Esophagus (tissue), 2 donors: ENCODE measurements around the gene DCST1. TPM values are rescaled to one million over a fixed set of nuclear protein-coding genes. Genes with fewer than 3 reads are reported as not detected.

ENCODE experiments used
- H3K27ac ChIP-seq, 2 donors: one replicate each; pipeline ENCODE4 v1.5.1; 2013; ENCODE audit warnings: low read depth in 2 of 2, mild to moderate bottlenecking in 2 of 2, inconsistent platforms in 1 of 2, low read length in 1 of 2, moderate library complexity in 1 of 2
- H3K27me3 ChIP-seq, 2 donors: one replicate each; pipeline ENCODE4 v1.6.1; 2013; ENCODE audit warnings: low read length in 2 of 2, control low read depth in 1 of 2, mild to moderate bottlenecking in 1 of 2; ENCODE audit not compliant: insufficient read depth in 2 of 2, control insufficient read depth in 1 of 2
- H3K36me3 ChIP-seq, 2 donors: one replicate each; pipeline ENCODE4 v1.6.1; 2013; ENCODE audit warnings: low read length in 1 of 2; ENCODE audit not compliant: control insufficient read depth in 2 of 2, insufficient read depth in 2 of 2
- H3K4me1 ChIP-seq, 2 donors: one replicate each; pipeline ENCODE4 v1.6.1; 2013; ENCODE audit warnings: low read length in 1 of 2; ENCODE audit not compliant: control insufficient read depth in 2 of 2, insufficient read depth in 2 of 2
- H3K4me3 ChIP-seq, 2 donors: one replicate each; pipeline ENCODE4 v1.5.1; 2013; ENCODE audit warnings: low read length in 2 of 2, mild to moderate bottlenecking in 2 of 2, low read depth in 1 of 2, moderate library complexity in 1 of 2
- H3K9me3 ChIP-seq, 2 donors: one replicate each; pipeline ENCODE4 v1.6.1; 2013; ENCODE audit warnings: mild to moderate bottlenecking in 2 of 2, low read depth in 1 of 2, low read length in 1 of 2, moderate library complexity in 1 of 2; ENCODE audit not compliant: control insufficient read depth in 2 of 2, insufficient read depth in 1 of 2
- WGBS, 2 donors: extraction: QIAGEN DNeasy Blood & Tissue Kit; methylation state at CpG; one replicate each; pipeline ENCODE4 v1.1.7; 2013; 5-methylcytosine and 5-hydroxymethylcytosine counted together
- polyA plus RNA-seq, 2 donors: library from polyadenylated mRNA; stranded (reverse); fragments of 200-250 nt; gene quantifications; one replicate each; pipeline ENCODE4 v1.2.3, GENCODE V29; 2013
- donor health status: healthy with polysubstance abuse.
- donor health status: Bipolar disorder and iron deficiency.

Gene DCST1
- polyA plus RNA-seq, 2 donors, result 0.14 to 0.29 TPM

DNA sequence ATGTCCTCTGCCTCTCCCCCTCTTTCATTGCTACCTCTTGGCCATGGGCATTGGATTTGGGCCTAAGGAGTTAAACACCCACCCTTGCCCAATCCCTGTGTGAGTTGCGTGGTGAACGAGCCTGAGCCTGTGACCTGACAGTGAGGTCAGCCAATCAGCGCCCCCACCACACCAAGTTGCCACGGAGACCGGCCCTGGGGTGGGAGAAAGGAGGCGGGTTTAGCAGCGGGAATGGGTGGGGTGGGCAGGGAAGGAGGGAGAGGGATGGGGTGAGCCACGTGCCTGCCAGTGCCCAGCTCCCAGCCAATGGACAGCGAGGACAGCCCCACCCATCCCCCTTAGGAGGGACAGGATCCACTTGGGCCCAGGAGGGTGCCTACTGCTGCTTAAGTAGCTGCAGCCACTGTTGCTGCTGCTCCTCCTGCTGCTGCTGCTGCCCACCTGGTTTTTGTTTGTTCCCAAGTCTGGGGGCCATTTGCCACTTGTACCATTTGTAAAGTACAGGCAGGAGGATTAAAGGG is 21.5 kb upstream of the DCST1 start:
- H3K4me1 ChIP-seq, result peaks cover 23 to 53% of the 10 kb centered on the region in 2 donors
- WGBS, 2 donors, result 16 to 19% methylated on average over 8 to 9 of the region's 9 CpGs
- H3K9me3 ChIP-seq, result no peaks in the 10 kb centered on the region
- peak overlapping the region; percentile 98 for H3K27ac ChIP-seq
- H3K36me3 ChIP-seq, result peaks cover 8 to 38% of the 10 kb centered on the region in 2 donors
- no peaks in the 10 kb centered on the region for H3K27me3 ChIP-seq
- no peak overlapping the region for H3K4me3 ChIP-seq

DNA sequence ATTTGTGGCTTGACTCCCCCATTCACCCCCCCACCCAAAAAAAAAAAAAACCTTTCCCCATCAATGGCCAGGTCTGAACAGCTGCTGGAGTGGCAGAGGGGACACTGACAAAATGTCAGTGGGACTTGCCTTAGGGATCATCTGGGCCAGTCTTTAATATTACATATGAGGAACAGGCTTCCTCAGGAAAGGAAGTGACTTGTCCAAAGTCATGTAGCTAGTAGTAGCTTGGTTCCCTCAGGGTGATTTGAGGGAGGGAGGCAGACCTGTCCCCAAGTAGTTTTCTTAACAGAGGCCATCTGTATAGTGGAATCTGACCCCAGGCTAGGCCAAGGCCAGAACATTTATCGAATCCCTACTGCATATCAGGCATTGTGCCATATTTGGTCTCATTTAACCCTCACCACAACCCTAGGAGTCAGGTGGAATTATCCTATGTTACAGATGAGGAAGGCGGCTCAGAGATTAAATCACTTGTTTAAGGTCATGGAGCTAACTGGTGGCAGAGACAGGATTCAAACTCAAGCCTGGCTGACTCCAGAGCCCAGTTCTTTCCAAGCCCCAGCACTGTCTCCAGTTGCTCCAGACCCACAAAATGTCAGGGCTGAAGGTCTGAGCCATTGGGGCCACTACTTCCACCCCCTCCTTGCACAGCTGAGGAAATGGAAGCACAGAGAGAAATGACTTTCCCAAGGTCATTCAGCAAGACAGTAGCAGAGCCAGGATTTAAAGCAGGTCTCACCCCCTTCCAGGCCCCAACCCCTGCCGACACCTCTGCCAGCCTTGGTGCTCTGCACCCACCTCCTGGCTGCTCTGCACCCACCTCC is 20.6 kb upstream of the DCST1 start:
- Histone ChIP-seq H3K4me3 (no peak overlapping the region), H3K4me1 (peaks cover 22 to 54% of the 10 kb centered on the region in 2 donors), H3K9me3 (no peaks in the 10 kb centered on the region), H3K36me3 (peaks cover 8 to 38% of the 10 kb centered on the region in 2 donors), H3K27me3 (no peaks in the 10 kb centered on the region), H3K27ac (peak overlapping the region; percentile 98)
- WGBS, 2 donors, result 51 to 60% methylated on average over 3 of the region's 3 CpGs

DNA sequence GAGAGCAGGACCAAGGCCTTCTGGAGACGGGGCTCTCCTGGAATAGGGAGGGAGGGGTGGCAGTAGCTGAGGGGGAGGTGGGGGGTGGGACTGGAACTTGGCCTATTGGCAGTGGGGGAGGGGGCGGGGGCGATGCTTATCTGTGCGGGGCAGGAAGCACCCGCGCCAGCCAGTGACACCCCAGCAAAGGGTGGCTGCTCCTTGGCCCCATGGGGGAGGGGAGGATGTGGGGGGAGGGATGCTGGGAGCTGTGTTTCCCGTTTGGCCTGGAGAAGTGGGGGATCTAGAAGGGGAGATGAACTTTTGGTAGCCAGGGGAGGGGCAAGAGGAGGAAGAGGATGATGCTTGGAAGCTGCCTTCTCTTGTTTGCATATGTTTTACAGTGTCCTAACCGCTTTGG is 20.0 kb upstream of the DCST1 start:
- Histone ChIP-seq H3K4me1 (peaks cover 22 to 55% of the 10 kb centered on the region in 2 donors), H3K27me3 (no peaks in the 10 kb centered on the region), H3K36me3 (peaks cover 8 to 38% of the 10 kb centered on the region in 2 donors), H3K27ac (peak overlapping the region; percentile 98), H3K4me3 (no peak overlapping the region), H3K9me3 (no peaks in the 10 kb centered on the region)
- 37 to 44% methylated on average over 8 of the region's 8 CpGs for WGBS, 2 donors

DNA sequence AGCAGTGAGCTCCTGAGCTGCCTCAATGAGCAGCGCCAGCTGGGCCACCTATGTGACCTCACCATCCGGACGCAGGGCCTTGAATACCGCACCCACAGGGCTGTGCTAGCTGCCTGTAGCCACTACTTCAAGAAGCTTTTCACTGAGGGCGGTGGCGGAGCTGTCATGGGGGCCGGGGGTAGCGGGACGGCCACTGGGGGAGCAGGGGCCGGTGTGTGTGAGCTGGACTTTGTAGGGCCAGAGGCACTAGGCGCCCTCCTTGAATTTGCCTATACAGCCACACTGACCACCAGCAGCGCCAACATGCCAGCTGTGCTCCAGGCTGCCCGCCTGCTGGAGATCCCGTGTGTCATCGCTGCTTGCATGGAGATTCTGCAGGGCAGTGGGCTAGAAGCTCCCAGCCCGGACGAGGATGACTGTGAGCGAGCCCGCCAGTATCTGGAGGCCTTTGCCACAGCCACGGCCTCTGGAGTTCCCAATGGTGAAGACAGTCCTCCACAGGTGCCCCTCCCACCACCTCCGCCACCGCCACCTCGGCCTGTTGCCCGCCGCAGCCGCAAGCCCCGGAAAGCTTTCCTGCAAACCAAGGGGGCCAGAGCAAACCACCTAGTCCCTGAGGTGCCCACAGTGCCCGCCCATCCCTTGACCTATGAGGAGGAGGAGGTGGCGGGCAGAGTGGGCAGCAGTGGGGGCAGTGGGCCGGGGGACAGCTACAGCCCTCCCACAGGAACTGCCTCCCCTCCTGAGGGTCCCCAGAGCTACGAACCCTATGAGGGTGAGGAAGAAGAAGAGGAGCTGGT is 18.7 kb upstream of the DCST1 start:
- H3K27me3 ChIP-seq, result no peaks in the 10 kb centered on the region
- H3K36me3 ChIP-seq, result peaks cover 8 to 38% of the 10 kb centered on the region in 2 donors
- H3K4me1 ChIP-seq, result peaks cover 22 to 56% of the 10 kb centered on the region in 2 donors
- no peak overlapping the region for H3K4me3 ChIP-seq
- WGBS, 2 donors, result 85 to 86% methylated on average over 31 of the region's 31 CpGs
- H3K9me3 ChIP-seq, result no peaks in the 10 kb centered on the region
- peak overlapping the region; percentile 95 to 96 for H3K27ac ChIP-seq

DNA sequence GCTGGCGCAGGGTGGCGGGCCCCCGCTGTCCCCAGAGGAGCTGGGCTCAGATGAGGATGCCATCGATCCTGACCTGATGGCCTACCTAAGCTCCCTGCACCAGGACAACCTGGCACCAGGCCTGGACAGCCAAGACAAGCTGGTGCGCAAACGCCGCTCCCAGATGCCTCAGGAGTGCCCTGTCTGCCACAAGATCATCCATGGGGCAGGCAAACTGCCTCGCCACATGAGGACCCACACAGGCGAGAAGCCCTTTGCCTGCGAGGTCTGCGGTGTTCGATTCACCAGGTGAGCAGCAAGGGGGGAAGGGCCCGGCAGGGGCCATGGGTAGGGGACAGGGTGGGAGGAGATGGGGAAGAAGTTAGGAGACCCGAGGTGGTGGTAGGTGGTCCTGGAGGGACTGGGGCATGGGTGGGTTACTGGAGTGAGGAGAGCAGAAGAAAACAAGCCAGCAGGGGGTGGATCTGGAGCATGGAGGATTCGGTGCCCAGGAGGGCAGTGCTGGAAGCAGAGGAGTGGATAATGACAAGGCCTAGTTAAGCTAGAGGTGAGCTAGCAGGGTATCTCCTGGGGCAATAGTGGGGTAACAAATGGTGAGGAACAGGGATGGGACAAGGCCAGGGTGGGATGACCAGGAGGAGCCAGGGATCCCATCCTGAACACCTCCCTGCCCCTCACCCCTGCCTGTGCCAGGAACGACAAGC is 17.9 kb upstream of the DCST1 start:
- H3K27ac ChIP-seq, result peak overlapping the region; percentile 95 to 96
- peaks cover 8 to 38% of the 10 kb centered on the region in 2 donors for H3K36me3 ChIP-seq
- no peaks in the 10 kb centered on the region for H3K27me3 ChIP-seq
- no peak overlapping the region for H3K4me3 ChIP-seq
- no peaks in the 10 kb centered on the region for H3K9me3 ChIP-seq
- 66 to 67% methylated on average over 16 of the region's 16 CpGs for WGBS, 2 donors
- H3K4me1 ChIP-seq, result peaks cover 22 to 56% of the 10 kb centered on the region in 2 donors

DNA sequence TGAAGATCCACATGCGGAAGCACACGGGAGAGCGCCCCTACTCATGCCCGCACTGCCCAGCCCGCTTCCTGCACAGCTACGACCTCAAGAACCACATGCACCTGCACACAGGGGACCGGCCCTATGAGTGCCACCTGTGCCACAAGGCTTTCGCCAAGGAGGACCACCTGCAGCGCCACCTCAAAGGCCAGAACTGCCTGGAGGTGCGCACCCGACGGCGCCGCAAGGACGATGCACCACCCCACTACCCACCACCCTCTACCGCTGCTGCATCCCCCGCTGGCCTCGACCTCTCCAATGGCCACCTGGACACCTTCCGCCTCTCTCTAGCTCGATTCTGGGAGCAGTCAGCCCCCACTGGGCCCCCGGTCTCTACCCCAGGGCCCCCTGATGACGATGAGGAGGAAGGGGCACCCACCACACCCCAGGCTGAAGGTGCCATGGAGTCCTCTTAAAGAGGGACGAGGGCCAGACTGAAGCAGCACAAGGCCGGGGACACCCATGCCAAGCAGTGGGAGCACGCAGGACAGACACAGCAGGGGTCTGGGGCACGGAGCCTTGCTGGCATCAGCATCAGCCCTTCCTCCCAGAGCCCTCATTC is 17.3 kb upstream of the DCST1 start:
- H3K9me3 ChIP-seq, result no peaks in the 10 kb centered on the region
- peaks cover 22 to 53% of the 10 kb centered on the region in 2 donors for H3K4me1 ChIP-seq
- H3K27ac ChIP-seq, result peak overlapping the region; percentile 95 to 96
- WGBS, 2 donors, result 62 to 64% methylated on average over 26 of the region's 26 CpGs
- peaks cover 8 to 35% of the 10 kb centered on the region in 2 donors for H3K36me3 ChIP-seq
- no peaks in the 10 kb centered on the region for H3K27me3 ChIP-seq
- H3K4me3 ChIP-seq, result no peak overlapping the region

DNA sequence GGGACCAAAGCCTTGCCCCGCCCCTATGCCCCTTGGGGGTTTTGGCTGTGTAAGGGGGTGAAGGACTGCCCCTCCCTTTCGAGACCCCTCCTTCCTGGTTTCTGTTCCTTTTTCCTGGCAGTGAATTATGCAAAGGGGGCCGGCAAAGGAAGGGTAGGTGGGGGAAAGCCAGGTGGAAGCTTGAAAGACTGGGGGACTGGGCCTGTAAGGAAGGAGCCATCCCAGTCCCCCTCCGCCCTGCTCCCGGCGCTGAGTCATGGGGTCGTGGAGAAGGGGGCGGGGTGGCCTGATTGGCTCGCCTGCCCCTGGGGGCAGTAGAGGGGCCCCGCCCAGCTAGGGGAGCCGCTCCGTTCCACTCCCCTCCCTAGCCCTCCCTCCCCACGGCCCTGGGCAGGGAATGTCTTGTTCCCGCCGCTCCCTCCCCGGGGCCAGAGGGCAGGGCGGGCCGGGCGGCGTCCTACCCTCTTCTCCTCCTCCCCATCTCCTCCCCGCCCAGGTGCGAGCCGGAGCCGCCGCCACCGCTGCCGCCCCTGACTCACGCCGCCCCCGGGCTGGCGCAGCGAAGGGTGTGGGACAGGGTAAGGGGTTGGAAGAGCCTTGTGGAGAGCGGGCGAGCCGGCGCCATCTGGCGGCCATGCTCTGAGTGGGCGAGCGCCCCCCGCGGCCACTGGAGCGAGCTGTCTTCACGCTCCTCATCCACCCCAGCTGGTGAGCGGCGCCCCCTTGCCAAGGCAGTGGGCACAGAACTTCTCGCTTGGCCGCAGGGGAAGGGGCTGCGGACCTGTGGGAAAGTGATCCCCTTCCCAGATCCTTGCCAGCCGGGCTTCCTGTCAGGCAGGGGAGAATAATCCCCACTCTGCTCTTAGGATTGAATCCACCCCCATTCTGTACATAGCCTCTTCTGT is 16.3 kb upstream of the DCST1 start:
- peak overlapping the region; percentile 27 to 30 for H3K4me3 ChIP-seq
- no peaks in the 10 kb centered on the region for H3K27me3 ChIP-seq
- 2 to 7% methylated on average over 22 to 49 of the region's 49 CpGs for WGBS, 2 donors
- peaks cover 14 to 44% of the 10 kb centered on the region in 2 donors for H3K4me1 ChIP-seq
- H3K36me3 ChIP-seq, result peaks cover 8 to 35% of the 10 kb centered on the region in 2 donors
- H3K9me3 ChIP-seq, result no peaks in the 10 kb centered on the region
- H3K27ac ChIP-seq, result peak overlapping the region; percentile 95 to 96

DNA sequence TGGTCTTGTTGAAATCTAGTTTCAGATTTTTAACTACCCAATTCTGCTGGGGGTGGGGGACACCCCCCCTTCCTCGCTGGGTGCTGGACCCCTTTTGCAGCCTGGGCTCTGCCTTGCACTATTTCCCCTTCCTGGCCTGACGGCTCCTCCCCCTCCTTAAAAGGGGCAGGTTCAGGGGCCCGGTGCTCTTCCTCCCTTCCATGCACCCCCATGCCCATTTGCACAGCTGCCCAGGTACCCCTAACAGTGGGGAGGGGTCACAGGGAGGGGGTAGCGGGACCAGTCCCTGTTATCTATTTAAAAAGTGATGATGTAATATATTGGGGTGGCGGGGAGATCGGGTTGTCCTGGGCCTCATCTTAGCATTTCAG is 15.7 kb upstream of the DCST1 start:
- peak overlapping the region in 1 of 2 donors; percentile 30 for H3K4me3 ChIP-seq
- 47 to 48% methylated on average over 6 of the region's 6 CpGs for WGBS, 2 donors

More for the DNA sequence above, 15.7 kb upstream of the DCST1 start:
- Histone ChIP-seq H3K4me1 (peaks cover 14 to 42% of the 10 kb centered on the region in 2 donors), H3K9me3 (no peaks in the 10 kb centered on the region), H3K27ac (peak overlapping the region; percentile 95 to 96), H3K36me3 (peaks cover 8 to 35% of the 10 kb centered on the region in 2 donors), H3K27me3 (no peaks in the 10 kb centered on the region)
